Breast epithelium (tissue), 4 donors: ENCODE results near the gene FAM32A. TPM values are rescaled to one million over a fixed set of nuclear protein-coding genes. Genes with fewer than 3 reads are reported as not detected.
"Not testable (repeated sequence)": the region's sequence is repeated elsewhere in the genome, so short reads cannot be mapped to it uniquely, and the experiment has no call there.

Source experiments
- DNase-seq, 2 donors: peaks; one replicate each; pipeline ENCODE4 v3.0.0-alpha.2; 2019; ENCODE audit warnings: low spot score in 2 of 2
- H3K27ac ChIP-seq, 2 donors: fragments of 200-600 bp; sonication (generic) in 1 of 2; one replicate each; pipeline ENCODE4 v1.5.1; 2016 to 2019; ENCODE audit warnings: mild to moderate bottlenecking in 1 of 2
- H3K27me3 ChIP-seq, 2 donors: fragments of 200-600 bp; sonication (generic) in 1 of 2; one replicate each; pipeline versions ENCODE4 v1.5.1 to v1.6.0; 2017 to 2019; ENCODE audit warnings: control low read depth in 1 of 2, mild to moderate bottlenecking in 1 of 2
- H3K36me3 ChIP-seq: fragments of 200-600 bp; one replicate; pipeline ENCODE4 v1.5.1; 2019
- H3K4me1 ChIP-seq, 2 donors: fragments of 200-600 bp; sonication (generic); one replicate each; pipeline ENCODE4 v1.5.1; 2016 to 2019; ENCODE audit warnings: control low read depth in 1 of 2
- H3K4me3 ChIP-seq, 3 donors: fragments of 200-600 bp; sonication (generic); 1 replicate in 2 of 3; 2 replicates in 1 of 3; pipeline ENCODE4 v1.5.1; 2016 to 2019; ENCODE audit warnings: mild to moderate bottlenecking in 3 of 3, moderate library complexity in 2 of 3
- H3K9me3 ChIP-seq, 2 donors: fragments of 200-600 bp; sonication (generic) in 1 of 2; one replicate each; pipeline ENCODE4 v1.5.1; 2016 to 2019; ENCODE audit warnings: control low read depth in 1 of 2
- POLR2A ChIP-seq: fragments of 450-650 bp; IDR thresholded peaks from one replicate; pipeline ENCODE4 v1.6.1; 2016; ENCODE audit warnings: antibody characterized with exemption, mild to moderate bottlenecking, moderate library complexity
- POLR2AphosphoS5 ChIP-seq, 3 donors: sonication (generic); formaldehyde crosslinking; IDR thresholded peaks; one replicate each; pipeline ENCODE4 v1.6.1; 2017; ENCODE audit warnings: antibody characterized with exemption in 3 of 3
- intact Hi-C: fragments of 100-400 bp; cut with DNase I; formaldehyde crosslinking; loops from one replicate; pipeline ENCODE4 v1.15.1; 2023; ENCODE audit warnings: low total_unique reads
- total RNA-seq, 3 donors: library from RNA; depleted of rRNA; stranded (reverse); fragments of >200 nt; gene quantifications; one replicate each; pipeline ENCODE4 v1.1.0, GENCODE V29; 2016
- TF ChIP-seq, protein P1 (sequence below), 3 donors: fragments of 450-650 bp; IDR thresholded peaks; one replicate each; pipeline ENCODE4 v1.5.1; 2016 to 2017; ENCODE audit warnings: antibody characterized with exemption in 3 of 3, mild to moderate bottlenecking in 3 of 3, moderate library complexity in 3 of 3

FAM32A gene
- total RNA-seq, 3 donors from 2014 or later = 80.0 to 112 (median 86.3) TPM

DNA sequence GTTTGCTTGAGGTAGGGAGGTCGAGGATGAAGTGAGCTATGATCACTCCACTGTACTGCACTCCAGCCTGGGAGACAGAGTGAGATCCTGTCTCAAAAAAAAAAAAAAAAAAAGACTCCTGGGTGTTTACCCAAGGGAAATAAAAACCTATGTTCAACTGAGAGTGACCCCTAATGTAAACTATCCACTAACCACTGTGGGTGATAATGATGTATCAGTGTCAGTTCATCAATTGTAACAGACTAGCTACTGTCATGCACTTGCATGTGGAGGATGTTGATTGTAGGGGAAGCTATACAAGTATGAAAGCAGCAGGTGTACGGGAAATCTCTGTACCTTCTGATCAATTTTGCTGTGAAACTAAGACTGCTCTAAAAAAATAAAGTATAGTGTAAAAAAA lies 9.3 kb upstream of the FAM32A start:
- no peak overlapping the region for H3K27ac ChIP-seq
- peaks cover 0 to 4% of the 10 kb centered on the region in 2 donors for H3K4me1 ChIP-seq
- no peak for DNase-seq
- no peak overlapping the region for H3K4me3 ChIP-seq
- H3K36me3 ChIP-seq = no peaks in the 10 kb centered on the region
- no peaks in the 10 kb centered on the region for H3K9me3 ChIP-seq
- intact Hi-C loops = no loop called here
- TF ChIP-seq POLR2AphosphoS5 (IDR thresholded peaks at IDR 0.05) = no peak
- no peaks in the 10 kb centered on the region for H3K27me3 ChIP-seq

DNA sequence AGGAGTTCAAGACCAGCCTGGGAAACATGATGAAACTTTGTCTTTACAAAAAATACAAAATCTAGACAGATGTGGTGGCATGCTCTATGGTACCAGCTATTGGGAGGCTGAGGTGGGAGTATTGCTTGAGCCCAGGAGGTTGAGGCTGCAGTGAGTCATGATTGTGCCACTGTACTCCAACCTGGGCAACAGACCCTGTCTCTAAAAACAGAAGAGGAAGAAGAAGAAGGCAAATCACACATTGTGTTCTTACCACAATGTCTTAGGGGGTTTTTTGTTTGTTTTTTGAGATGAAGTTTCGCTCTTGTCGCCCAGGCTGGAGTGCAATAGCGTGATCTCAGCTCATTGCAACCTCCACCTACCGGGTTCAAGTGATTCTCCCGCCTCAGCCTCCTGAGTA lies 6.3 kb upstream of the FAM32A start:
- H3K4me1 ChIP-seq, H3K27me3 ChIP-seq, H3K36me3 ChIP-seq, intact Hi-C loops, H3K27ac ChIP-seq, H3K9me3 ChIP-seq, H3K4me3 ChIP-seq, DNase-seq: not testable (repeated sequence)

DNA sequence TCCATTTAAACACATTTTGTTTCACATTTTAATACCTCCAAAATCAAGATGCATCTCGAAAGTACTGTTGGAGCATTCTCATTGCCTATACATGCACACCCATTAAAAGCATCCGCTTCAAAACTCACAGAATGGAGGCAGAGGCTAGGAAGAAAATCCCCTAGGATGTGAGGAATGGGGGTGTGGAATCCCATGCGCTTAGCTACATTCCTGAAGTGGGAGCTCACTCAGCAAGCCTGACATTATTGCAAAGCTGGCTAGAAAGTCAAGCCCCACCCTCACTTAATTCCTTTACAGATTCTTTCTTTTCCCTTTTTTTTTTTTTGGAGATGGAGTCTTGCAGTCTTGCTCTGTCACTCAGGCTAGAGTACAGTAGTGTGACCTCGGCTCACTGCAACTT lies 4.6 kb upstream of the FAM32A start:
- TF ChIP-seq, protein P1, sequence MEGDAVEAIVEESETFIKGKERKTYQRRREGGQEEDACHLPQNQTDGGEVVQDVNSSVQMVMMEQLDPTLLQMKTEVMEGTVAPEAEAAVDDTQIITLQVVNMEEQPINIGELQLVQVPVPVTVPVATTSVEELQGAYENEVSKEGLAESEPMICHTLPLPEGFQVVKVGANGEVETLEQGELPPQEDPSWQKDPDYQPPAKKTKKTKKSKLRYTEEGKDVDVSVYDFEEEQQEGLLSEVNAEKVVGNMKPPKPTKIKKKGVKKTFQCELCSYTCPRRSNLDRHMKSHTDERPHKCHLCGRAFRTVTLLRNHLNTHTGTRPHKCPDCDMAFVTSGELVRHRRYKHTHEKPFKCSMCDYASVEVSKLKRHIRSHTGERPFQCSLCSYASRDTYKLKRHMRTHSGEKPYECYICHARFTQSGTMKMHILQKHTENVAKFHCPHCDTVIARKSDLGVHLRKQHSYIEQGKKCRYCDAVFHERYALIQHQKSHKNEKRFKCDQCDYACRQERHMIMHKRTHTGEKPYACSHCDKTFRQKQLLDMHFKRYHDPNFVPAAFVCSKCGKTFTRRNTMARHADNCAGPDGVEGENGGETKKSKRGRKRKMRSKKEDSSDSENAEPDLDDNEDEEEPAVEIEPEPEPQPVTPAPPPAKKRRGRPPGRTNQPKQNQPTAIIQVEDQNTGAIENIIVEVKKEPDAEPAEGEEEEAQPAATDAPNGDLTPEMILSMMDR (IDR thresholded peaks at IDR 0.05) = no peak
- no peak for TF ChIP-seq POLR2AphosphoS5 (IDR thresholded peaks at IDR 0.05)
- no peak for TF ChIP-seq POLR2A
- no peaks in the 10 kb centered on the region for H3K27me3 ChIP-seq
- no peaks in the 10 kb centered on the region for H3K4me1 ChIP-seq
- intact Hi-C loops = no loop called here
- no peaks in the 10 kb centered on the region for H3K9me3 ChIP-seq
- no peaks in the 10 kb centered on the region for H3K36me3 ChIP-seq
- DNase-seq = no peak
- H3K27ac ChIP-seq = no peak overlapping the region
- no peak overlapping the region for H3K4me3 ChIP-seq

DNA sequence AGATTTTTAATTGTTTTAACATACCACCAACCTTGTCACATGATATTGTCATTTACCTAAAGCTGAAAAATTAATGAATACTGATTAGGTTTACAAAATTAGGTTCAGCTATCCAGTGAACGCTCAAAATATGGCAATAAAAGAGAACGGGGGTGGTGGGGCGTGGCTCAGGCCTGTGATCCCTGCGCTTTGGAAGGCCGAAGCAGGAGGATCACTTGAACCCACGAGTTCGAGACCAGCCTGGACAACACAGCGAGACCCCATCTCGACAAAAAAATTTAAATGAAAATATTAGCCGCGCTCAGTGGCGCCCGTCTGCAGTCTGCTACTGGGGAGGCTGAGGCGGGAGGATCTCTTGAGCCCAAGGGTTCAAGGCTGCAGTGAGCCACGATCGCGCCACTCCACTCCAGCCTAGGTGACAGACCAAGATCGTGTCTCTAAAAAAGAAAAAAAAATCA lies 516 bp upstream of the FAM32A start:
- H3K36me3 ChIP-seq = no peaks in the 10 kb centered on the region
- no peak for DNase-seq
- H3K27me3 ChIP-seq = no peaks in the 10 kb centered on the region
- no peak for TF ChIP-seq POLR2AphosphoS5 (IDR thresholded peaks at IDR 0.05)
- TF ChIP-seq, protein P1 (IDR thresholded peaks at IDR 0.05) = peak in 1 of 3 donors; percentile 20
- H3K4me1 ChIP-seq = peaks cover 0 to 5% of the 10 kb centered on the region in 2 donors
- peak overlapping the region in 1 of 2 donors; percentile 84 for H3K27ac ChIP-seq
- peak overlapping the region; percentile 73 to 94 (median 90) for H3K4me3 ChIP-seq
- intact Hi-C loops = no loop called here
- no peaks in the 10 kb centered on the region for H3K9me3 ChIP-seq

DNA sequence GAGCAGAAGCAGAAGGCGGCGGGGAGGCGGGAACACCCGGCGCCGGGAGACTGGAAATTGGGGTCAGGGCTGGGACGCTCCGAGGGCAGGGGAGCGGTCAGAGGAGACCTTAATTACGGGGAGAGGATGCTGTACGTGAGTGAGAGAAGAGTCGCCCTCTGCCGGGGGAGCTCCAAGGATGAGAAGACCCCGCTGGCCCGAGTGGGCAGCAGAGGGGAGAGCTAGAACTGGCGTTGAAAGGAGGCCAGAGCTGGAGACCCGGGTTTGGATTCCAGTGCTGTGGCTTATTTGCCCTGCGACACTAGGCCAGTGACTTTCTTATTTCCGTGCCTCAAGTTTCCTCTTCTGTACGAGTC lies 536 bp downstream of the FAM32A start:
- H3K4me1 ChIP-seq = peaks cover 0 to 5% of the 10 kb centered on the region in 2 donors
- TF ChIP-seq POLR2A (no peak), POLR2AphosphoS5 (IDR thresholded peaks at IDR 0.05) (no peak)
- TF ChIP-seq, protein P1 (IDR thresholded peaks at IDR 0.05) = no peak
- no peaks in the 10 kb centered on the region for H3K36me3 ChIP-seq
- peak overlapping the region; percentile 70 to 84 for H3K27ac ChIP-seq
- DNase-seq = no peak
- peak overlapping the region; percentile 73 to 94 (median 90) for H3K4me3 ChIP-seq
- no peaks in the 10 kb centered on the region for H3K27me3 ChIP-seq
- no peaks in the 10 kb centered on the region for H3K9me3 ChIP-seq
- intact Hi-C loops = no loop called here

DNA sequence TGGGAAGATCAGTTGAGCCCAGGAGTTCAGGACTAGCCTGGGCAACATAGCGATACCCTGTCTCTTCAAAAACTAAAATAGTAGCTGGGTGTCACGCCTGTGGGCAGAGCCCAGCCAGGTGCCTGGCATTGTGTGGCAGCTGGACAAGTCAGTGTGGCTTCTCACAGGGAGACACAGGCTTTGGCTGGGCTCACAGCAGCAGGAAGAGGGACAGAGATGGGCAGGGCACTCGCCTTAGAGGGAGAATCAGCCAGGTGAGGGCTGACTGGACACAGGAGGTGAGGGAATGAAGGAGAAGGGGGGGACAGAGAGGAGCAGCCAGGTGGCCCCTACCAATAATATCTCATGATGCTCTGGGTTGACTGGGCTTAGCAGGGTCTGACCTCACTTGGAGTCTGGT lies 3.3 kb downstream of the FAM32A start:
- Histone ChIP-seq H3K9me3 (no peaks in the 10 kb centered on the region), H3K36me3 (peaks cover 6% of the 10 kb centered on the region), H3K4me1 (peaks cover 0 to 5% of the 10 kb centered on the region in 2 donors), H3K27me3 (no peaks in the 10 kb centered on the region), H3K4me3 (no peak overlapping the region), H3K27ac (no peak overlapping the region)
- TF ChIP-seq, protein P1 (IDR thresholded peaks at IDR 0.05) = no peak
- TF ChIP-seq POLR2AphosphoS5 (IDR thresholded peaks at IDR 0.05) (no peak), POLR2A (no peak)
- intact Hi-C loops = no loop called here
- DNase-seq = no peak
